Neural cell (in vitro differentiated cells): Measurements from ENCODE around the gene SPTBN1.

ENCODE experiments used
- EP300 ChIP-seq: fragments of 450-650 bp; conservative IDR thresholded peaks from 2 replicates; pipeline ENCODE4 v1.6.1; 2014; ENCODE audit warnings: antibody characterized with exemption, mild to moderate bottlenecking, moderate library complexity; ENCODE audit not compliant: poor library complexity, severe bottlenecking
- EZH2 ChIP-seq: fragments of 200-600, 300-800 bp; shearing (Covaris generic), sonication (generic); IDR thresholded peaks from 2 replicates; pipeline ENCODE4 v1.6.1; 2014; ENCODE audit warnings: antibody characterized with exemption, low read length, borderline replicate concordance, mild to moderate bottlenecking; ENCODE audit not compliant: insufficient read depth, poor library complexity, severe bottlenecking
- MXI1 ChIP-seq: fragments of 450-650 bp; conservative IDR thresholded peaks from 2 replicates; pipeline ENCODE4 v1.6.1; 2014; ENCODE audit warnings: antibody characterized with exemption, mild to moderate bottlenecking; ENCODE audit not compliant: poor library complexity, severe bottlenecking
- POLR2AphosphoS5 ChIP-seq: IDR thresholded peaks from 2 replicates; pipeline ENCODE4 v1.6.1; 2012
- SMC3 ChIP-seq: fragments of 450-650 bp; conservative IDR thresholded peaks from 2 replicates; pipeline ENCODE4 v1.6.1; 2014; ENCODE audit warnings: antibody characterized with exemption, mild to moderate bottlenecking, moderate library complexity; ENCODE audit not compliant: poor library complexity
- TAF1 ChIP-seq: IDR thresholded peaks from 2 replicates; pipeline ENCODE4 v1.6.1; 2012; ENCODE audit warnings: low read depth
- TF ChIP-seq, protein P1 (sequence below): IDR thresholded peaks from 2 replicates; pipeline ENCODE4 v1.6.1; 2012; ENCODE audit warnings: borderline replicate concordance
- TF ChIP-seq, protein P2 (sequence below): fragments of 450-650 bp; IDR thresholded peaks from 2 replicates; pipeline ENCODE4 v1.5.1; 2014; ENCODE audit warnings: antibody characterized with exemption, mild to moderate bottlenecking, moderate library complexity; ENCODE audit not compliant: poor library complexity, severe bottlenecking

- TF ChIP-seq, protein P1, sequence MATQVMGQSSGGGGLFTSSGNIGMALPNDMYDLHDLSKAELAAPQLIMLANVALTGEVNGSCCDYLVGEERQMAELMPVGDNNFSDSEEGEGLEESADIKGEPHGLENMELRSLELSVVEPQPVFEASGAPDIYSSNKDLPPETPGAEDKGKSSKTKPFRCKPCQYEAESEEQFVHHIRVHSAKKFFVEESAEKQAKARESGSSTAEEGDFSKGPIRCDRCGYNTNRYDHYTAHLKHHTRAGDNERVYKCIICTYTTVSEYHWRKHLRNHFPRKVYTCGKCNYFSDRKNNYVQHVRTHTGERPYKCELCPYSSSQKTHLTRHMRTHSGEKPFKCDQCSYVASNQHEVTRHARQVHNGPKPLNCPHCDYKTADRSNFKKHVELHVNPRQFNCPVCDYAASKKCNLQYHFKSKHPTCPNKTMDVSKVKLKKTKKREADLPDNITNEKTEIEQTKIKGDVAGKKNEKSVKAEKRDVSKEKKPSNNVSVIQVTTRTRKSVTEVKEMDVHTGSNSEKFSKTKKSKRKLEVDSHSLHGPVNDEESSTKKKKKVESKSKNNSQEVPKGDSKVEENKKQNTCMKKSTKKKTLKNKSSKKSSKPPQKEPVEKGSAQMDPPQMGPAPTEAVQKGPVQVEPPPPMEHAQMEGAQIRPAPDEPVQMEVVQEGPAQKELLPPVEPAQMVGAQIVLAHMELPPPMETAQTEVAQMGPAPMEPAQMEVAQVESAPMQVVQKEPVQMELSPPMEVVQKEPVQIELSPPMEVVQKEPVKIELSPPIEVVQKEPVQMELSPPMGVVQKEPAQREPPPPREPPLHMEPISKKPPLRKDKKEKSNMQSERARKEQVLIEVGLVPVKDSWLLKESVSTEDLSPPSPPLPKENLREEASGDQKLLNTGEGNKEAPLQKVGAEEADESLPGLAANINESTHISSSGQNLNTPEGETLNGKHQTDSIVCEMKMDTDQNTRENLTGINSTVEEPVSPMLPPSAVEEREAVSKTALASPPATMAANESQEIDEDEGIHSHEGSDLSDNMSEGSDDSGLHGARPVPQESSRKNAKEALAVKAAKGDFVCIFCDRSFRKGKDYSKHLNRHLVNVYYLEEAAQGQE = no peak
- TF ChIP-seq EZH2 (no peak), MXI1 (no peak), POLR2AphosphoS5 (no peak), SMC3 (no peak), TAF1 (no peak), EP300 (no peak)
- TF ChIP-seq, protein P2, sequence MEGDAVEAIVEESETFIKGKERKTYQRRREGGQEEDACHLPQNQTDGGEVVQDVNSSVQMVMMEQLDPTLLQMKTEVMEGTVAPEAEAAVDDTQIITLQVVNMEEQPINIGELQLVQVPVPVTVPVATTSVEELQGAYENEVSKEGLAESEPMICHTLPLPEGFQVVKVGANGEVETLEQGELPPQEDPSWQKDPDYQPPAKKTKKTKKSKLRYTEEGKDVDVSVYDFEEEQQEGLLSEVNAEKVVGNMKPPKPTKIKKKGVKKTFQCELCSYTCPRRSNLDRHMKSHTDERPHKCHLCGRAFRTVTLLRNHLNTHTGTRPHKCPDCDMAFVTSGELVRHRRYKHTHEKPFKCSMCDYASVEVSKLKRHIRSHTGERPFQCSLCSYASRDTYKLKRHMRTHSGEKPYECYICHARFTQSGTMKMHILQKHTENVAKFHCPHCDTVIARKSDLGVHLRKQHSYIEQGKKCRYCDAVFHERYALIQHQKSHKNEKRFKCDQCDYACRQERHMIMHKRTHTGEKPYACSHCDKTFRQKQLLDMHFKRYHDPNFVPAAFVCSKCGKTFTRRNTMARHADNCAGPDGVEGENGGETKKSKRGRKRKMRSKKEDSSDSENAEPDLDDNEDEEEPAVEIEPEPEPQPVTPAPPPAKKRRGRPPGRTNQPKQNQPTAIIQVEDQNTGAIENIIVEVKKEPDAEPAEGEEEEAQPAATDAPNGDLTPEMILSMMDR = no peak
Measured at GRCh38 chr2:54603357-54603756, 147.2 kb downstream of the SPTBN1 start.
